ENCODE results near the gene SERPINA5. TPM values are rescaled to one million over a fixed set of nuclear protein-coding genes. Genes with fewer than 3 reads are reported as not detected.

SERPINA5 gene
- total and polyA plus RNA-seq, 2 of the 13 experiments (the other 11 are each of a cell fraction or from before 2014, with no cell fraction given): 449 to 498 TPM

- TF ChIP-seq, protein P1, sequence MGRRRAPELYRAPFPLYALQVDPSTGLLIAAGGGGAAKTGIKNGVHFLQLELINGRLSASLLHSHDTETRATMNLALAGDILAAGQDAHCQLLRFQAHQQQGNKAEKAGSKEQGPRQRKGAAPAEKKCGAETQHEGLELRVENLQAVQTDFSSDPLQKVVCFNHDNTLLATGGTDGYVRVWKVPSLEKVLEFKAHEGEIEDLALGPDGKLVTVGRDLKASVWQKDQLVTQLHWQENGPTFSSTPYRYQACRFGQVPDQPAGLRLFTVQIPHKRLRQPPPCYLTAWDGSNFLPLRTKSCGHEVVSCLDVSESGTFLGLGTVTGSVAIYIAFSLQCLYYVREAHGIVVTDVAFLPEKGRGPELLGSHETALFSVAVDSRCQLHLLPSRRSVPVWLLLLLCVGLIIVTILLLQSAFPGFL (CRISPR knock-in tag; IDR thresholded peaks at IDR 0.05): 0 out of 2 replicates have a peak, but pooled peaks have one; percentile 21
- TF ChIP-seq ZSCAN25 (CRISPR knock-in tag; IDR thresholded peaks at IDR 0.05) (peak; percentile 88), ZXDC (CRISPR knock-in tag; IDR thresholded peaks at IDR 0.05) (no peak), HNRNPK (IDR thresholded peaks at IDR 0.05; ENCODE audit: low read depth, low read length, poor library complexity, severe bottlenecking) (no peak), ZNF878 (CRISPR knock-in tag; IDR thresholded peaks at IDR 0.05) (no peak), FOSL2 (CRISPR knock-in tag; IDR thresholded peaks at IDR 0.05) (peak; percentile 52), KLF12 (CRISPR knock-in tag; IDR thresholded peaks at IDR 0.05; ENCODE audit: borderline replicate concordance) (no peak), RXRB (CRISPR knock-in tag; IDR thresholded peaks at IDR 0.05; ENCODE audit: borderline replicate concordance) (peak; percentile 56; the same call in 1 of the 2 replicates), GMEB2 (CRISPR knock-in tag; IDR thresholded peaks at IDR 0.05; ENCODE audit: low read depth) (no peak), GFI1 (CRISPR knock-in tag; IDR thresholded peaks at IDR 0.05; ENCODE audit: borderline replicate concordance) (no peak; the same call in 1 of the 2 replicates), ZNF446 (CRISPR knock-in tag; IDR thresholded peaks at IDR 0.05) (no peak), ZNF34 (CRISPR knock-in tag; IDR thresholded peaks at IDR 0.05; ENCODE audit: borderline replicate concordance) (no peak)
- TF ChIP-seq, protein P2, sequence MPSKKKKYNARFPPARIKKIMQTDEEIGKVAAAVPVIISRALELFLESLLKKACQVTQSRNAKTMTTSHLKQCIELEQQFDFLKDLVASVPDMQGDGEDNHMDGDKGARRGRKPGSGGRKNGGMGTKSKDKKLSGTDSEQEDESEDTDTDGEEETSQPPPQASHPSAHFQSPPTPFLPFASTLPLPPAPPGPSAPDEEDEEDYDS (CRISPR knock-in tag; IDR thresholded peaks at IDR 0.05): peak; percentile 91
Measured at GRCh38 chr14:94581127-94581999, at the start of gene SERPINA5 (continued).
